Fibroblast of peridontal ligament (primary cell): ENCODE results near the gene MSL1.
A peak's percentile ranks its signal among the peaks of the same experiment; 100 is the strongest.

Experiments used
- DNase-seq: peaks from one replicate; pipeline ENCODE4 v3.0.0-alpha.2; 2010; ENCODE audit errors: extremely low read depth

MSL1 gene

DNA sequence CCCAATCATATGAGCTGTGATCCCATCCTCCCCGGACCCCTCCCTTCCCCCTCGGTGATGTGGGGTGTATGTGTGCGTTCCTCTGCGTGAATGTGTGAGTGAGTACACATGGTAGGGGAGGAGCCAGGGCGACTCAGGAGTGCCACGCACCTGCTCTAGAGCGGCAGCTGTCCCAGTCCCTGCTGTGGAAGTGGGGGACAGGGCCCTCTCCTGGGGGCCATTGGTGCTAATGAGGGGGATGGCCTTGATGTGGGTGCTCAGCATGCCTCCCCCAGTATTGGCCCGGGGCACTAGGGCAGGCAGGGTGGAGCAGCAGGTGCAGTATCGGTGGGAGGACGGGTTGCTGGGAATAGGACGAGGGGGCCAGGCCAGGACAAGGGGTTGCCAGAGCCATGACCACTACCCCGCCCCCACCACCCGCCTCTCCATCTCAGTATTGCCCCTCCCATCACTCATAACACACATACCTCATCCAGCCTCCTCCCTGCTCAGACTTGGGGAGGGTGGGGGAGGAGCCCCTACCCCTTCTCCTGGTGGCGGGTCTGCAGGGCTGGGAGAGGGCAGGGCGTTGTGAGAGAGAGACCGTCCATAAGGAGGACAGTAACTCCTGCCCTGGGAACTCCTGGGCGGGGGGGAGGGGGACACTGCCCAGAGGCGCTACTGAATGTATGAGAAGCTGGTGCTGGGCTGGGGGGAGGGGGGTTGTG is 29.9 kb upstream of the MSL1 start:
- DNase-seq: no peak

- peak; percentile 30 for DNase-seq
Observed at GRCh38 chr17:40092581-40092980, 29.2 kb upstream of the MSL1 start.

- DNase-seq: no peak
Observed at GRCh38 chr17:40093005-40093579, 28.7 kb upstream of the MSL1 start.

DNA sequence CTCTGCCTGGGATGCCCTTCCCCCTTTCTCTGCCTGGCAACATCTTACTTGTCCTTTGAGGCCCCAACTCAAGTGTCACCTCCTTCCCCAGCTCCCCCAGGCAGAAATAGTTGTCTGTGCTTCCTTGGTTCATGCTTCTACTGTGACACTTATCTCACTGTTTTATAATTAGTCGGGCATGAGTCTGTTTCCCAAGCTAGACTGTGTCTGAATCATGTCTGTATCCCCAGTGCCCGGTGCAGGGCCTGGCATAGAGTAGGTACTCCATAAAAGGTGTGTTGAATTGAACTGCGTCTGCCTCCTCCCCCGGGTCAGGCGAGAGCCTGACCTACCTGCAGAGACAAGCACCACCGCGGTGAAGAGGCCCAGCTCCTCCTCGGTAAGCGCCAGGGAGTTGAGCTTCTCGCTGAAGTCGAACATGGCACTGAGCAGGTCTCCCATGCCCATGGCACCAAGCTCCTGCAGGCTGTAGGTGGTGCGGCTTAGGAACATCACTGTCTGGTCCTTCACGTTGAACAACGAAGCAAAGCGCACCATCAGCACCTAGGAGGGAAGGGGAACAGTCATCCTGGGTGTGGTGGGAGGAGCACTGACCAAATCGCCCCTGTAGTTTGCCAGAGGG is 28.1 kb upstream of the MSL1 start:
- no peak for DNase-seq

GRCh38 chr17:40094874-40095273 is 26.9 kb upstream of the MSL1 start:
- no peak for DNase-seq

DNA sequence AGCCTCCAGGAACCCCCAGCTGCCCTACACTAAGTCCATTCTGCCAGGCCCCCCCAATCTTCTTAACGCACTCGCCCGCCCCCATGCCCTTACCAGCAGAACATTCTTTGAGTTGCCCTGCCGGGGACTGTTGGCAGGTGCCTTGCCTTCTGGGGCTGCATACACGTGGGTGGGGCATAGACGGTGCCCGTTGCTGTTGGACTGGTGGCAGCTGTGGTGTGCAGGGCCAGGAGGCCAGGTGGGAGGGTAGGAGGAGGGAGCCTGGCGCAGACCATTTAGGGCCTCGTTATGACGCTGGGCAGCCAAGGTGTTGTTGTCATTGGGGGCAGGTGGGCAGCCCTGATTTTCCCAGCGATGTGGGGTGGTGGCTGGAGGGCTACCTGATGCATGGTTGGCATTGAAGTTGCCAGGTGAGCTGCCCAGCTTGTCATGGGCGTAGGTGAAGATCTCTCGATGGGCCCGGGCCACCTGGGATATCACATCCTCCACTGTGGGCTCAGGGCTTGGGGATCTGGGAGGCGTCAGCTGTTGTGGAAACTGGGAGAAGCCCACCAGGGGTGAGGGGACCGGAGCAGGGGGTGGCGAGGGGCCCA is 26.3 kb upstream of the MSL1 start:
- DNase-seq: no peak

GRCh38 chr17:40095944-40096791 is 25.6 kb upstream of the MSL1 start:
- no peak for DNase-seq

- no peak for DNase-seq
Observed at GRCh38 chr17:40097087-40097486, 24.7 kb upstream of the MSL1 start.

- DNase-seq: peak; percentile 23
Observed at GRCh38 chr17:40097931-40098845, 23.6 kb upstream of the MSL1 start.

DNA sequence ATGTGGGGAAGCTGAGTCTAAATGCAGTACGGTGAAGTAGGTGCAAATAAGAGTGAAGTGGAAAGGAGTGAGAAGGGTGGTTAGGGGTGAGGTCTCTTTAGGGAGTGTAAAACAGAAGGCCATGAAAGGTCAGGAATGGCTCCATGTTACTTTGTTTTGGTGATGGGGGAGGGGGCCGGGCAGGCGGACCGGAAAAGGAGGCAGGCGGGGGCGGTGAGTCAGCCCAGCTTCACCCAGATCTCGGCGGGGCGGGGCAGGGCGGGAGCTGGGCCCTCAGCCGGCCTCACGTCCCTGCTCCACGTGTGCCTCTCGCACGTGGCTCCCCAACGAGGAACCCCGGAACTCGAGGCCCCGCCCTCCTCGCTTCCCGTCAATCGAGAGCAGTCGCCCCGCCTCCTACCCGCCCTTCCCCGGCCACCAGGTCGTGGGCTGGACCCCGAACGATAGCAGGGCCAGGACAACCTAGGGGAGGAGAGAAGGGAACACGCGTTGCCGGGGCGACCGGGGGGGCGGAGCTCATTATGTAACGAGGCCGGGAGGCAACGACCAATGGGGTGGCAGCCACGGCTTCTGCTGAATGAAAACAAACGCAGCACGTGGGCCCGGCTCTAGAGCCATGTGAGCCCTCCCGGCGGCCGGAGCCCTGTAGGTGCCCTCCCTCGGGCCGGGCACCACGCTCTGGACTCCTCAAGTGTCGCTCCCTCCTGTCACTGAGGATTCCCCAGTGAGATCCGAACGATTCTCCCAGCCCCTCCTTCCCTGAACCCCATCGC is 22.7 kb upstream of the MSL1 start:
- DNase-seq: peak; percentile 98

GRCh38 chr17:40099619-40100418 is 22.0 kb upstream of the MSL1 start:
- DNase-seq: no peak

GRCh38 chr17:40100419-40100668 is 21.4 kb upstream of the MSL1 start, which contains the start of gene NR1D1:
TSS of gene NR1D1 (minus strand) at chr17:40100589. CDS start at chr17:40100094, 495 bp downstream.
- no peak for DNase-seq

DNA sequence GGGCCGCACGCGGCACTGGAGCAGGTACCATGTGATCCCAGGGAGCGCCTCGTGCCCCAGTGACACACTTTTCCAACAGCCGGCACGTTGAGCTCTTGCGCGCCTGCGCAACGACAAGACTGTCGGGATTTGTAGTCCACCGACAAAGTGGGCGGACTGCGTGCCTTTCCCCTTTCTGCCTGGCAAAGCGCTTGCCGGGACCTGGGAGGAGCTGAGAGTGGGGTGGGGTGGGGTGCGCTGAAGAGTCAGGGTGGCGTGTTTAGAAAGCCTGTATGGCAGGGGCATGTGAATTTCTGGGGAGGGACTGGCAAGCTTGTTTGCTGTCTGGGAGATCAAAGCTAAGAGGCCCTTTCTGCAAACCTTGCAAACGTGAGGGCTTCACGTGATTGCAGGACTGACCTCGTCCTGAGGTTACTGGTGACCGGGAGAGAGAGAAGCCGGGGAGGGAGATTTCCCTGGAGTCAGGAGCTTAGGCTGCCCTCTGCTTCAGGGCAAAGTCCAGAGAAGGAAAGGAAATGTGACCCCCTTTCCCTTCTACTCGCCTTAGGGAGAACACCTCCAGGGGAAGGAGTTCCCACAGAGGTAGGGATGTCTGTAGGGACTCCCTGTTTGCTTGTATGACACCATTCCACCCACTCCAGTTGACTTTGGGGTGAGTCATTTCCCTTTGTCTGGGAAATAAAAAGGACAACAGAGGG is 21.0 kb upstream of the MSL1 start:
- DNase-seq: peak; percentile 98

DNA sequence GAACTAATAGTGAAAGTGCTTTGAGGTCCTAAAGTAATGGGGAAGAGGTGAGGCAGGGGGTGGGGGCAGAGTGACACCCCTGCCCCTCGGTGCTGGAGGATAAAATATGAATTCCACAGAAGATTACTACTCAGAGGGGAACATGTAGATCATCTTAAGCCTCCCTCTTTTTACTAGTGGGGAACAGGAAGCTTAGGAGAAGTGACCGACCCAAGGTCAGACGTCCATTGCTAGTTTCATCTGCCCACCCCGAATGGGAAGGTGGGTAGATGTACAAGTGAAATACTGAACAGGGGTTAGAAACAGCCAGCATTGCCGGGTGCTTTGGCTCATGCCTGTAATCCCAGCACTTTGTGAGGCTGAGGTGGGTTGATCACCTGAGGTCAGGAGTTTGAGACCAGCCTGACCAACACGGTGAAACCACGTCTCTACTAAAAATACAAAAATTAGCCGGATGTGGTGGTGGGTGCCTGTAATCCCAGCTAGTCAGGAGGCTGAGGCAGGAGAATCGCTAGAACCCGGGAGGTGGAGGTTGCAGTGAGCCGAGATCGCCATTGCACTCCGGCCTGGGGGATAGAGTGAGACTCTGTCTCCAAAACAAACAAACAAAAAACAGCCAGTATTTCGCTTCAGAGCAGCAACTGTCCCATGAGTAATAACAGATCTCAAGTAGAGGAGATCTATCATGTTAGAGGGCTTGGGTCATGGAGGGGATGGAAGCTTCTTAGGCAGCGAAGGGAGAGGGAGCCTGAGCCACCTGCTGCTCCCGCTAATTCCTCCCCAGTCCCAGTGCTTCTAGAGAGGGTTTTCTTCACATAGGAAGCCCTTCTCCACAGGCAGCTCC is 20.2 kb upstream of the MSL1 start:
- DNase-seq: no peak

- no peak for DNase-seq
Observed at GRCh38 chr17:40103071-40103661, 18.6 kb upstream of the MSL1 start.

DNA sequence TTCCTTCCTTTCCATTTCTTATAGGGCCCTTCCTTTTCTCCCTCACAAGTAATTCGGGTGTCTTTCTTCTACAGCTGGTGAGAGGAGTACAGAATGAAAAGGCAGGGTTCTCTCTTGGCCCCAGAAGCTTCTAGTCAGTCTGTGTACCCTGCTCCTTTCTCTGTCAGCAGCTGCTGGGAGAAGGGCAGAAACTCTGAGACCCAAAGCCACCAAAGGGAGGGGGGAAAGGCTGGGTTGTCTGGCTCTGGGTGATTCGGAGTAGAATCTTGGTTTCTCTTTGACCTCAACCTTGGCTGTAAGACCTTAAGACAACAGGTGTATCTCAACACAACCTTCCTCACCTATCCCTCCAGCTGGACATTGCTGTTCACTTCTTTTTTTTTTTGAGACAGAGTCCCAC is 18.1 kb upstream of the MSL1 start:
- no peak for DNase-seq
